ENCODE results near the gene CMTM6.

The CMTM6 gene

DNA sequence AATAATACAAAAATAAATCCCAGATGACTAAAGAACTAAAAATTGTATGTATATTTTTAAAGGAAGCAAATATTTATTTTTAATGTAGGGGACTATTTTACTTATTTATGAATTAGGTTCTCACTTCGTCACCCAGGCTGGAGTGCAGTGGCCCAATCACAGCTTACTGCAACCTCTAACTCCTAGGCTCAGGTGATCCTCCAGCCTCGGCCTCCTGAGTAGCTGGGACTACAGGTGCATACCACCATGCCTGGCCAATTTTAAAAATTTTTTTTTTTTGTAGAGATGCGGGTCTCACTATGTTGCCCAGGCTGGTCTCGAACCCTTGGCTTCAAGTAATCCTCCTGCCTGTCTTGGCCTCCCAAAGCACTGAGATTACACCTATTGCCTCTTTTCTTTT, 68.4 kb downstream of the CMTM6 start:
- Histone ChIP-seq H3K4me3 (replicated peaks; ENCODE audit: insufficient read depth, low read length) (no peak overlapping the region), H3K27ac (replicated peaks) (no peak overlapping the region), H3K27me3 (ENCODE audit: insufficient read depth, poor library complexity, severe bottlenecking) (no peaks in the 10 kb centered on the region)
- TF ChIP-seq GABPA (IDR thresholded peaks at IDR 0.05; ENCODE audit: low read depth) = no peak
- no peak for TF ChIP-seq CTCF (IDR thresholded peaks at IDR 0.05; ENCODE audit: insufficient read depth, low read length)
- TF ChIP-seq SPI1 (IDR thresholded peaks at IDR 0.05; ENCODE audit: borderline replicate concordance, low read depth) = no peak
- no peak for TF ChIP-seq REST (IDR thresholded peaks at IDR 0.05; ENCODE audit: insufficient replicate concordance, low read depth)
- no peak for TF ChIP-seq POLR2AphosphoS5 (IDR thresholded peaks at IDR 0.05; ENCODE audit: low read depth)
- no peak for DNase-seq (ENCODE audit: low read depth in 1 of 2, low spot score in 1 of 2)

- no peaks in the 10 kb centered on the region for H3K27me3 ChIP-seq (ENCODE audit: insufficient read depth, poor library complexity, severe bottlenecking)
- H3K27ac ChIP-seq (replicated peaks) = peak overlapping the region; percentile 55
- TF ChIP-seq REST (IDR thresholded peaks at IDR 0.05; ENCODE audit: insufficient replicate concordance, low read depth) (no peak), GABPA (IDR thresholded peaks at IDR 0.05; ENCODE audit: low read depth) (no peak), SPI1 (IDR thresholded peaks at IDR 0.05; ENCODE audit: borderline replicate concordance, low read depth) (no peak), POLR2AphosphoS5 (IDR thresholded peaks at IDR 0.05; ENCODE audit: low read depth) (no peak), CTCF (IDR thresholded peaks at IDR 0.05; ENCODE audit: insufficient read depth, low read length) (no peak)
- H3K4me3 ChIP-seq (replicated peaks; ENCODE audit: insufficient read depth, low read length) = no peak overlapping the region
- peak in 1 of 2 experiments; percentile 60 for DNase-seq (ENCODE audit: low read depth in 1 of 2, low spot score in 1 of 2)
Measured at GRCh38 chr3:32432711-32433530, 69.7 kb downstream of the CMTM6 start.

- peak overlapping the region; percentile 55 for H3K27ac ChIP-seq (replicated peaks)
- DNase-seq (ENCODE audit: low read depth in 1 of 2, low spot score in 1 of 2) = no peak
- H3K4me3 ChIP-seq (replicated peaks; ENCODE audit: insufficient read depth, low read length) = no peak overlapping the region
- H3K27me3 ChIP-seq (ENCODE audit: insufficient read depth, poor library complexity, severe bottlenecking) = no peaks in the 10 kb centered on the region
- no peak for TF ChIP-seq CTCF (IDR thresholded peaks at IDR 0.05; ENCODE audit: insufficient read depth, low read length)
- TF ChIP-seq GABPA (IDR thresholded peaks at IDR 0.05; ENCODE audit: low read depth) = no peak
- TF ChIP-seq REST (IDR thresholded peaks at IDR 0.05; ENCODE audit: insufficient replicate concordance, low read depth) = no peak
- TF ChIP-seq SPI1 (IDR thresholded peaks at IDR 0.05; ENCODE audit: borderline replicate concordance, low read depth) = no peak
- TF ChIP-seq POLR2AphosphoS5 (IDR thresholded peaks at IDR 0.05; ENCODE audit: low read depth) = no peak
Measured at GRCh38 chr3:32432045-32432710, 70.5 kb downstream of the CMTM6 start.
